Uterus (tissue), 2 donors: Measurements from ENCODE around the gene ATAD2B.

Experiments
- POLR2A ChIP-seq, 2 donors: fragments of 450-650 bp; IDR thresholded peaks; one replicate each; pipeline ENCODE4 v1.6.1; 2016; ENCODE audit warnings: antibody characterized with exemption in 2 of 2, mild to moderate bottlenecking in 1 of 2, moderate library complexity in 1 of 2
- TF ChIP-seq, protein P1 (sequence below), 4 experiments: fragments of 200-600 bp in 2 of 4; fragments of 450-650 bp in 2 of 4; sonication (generic) in 2 of 4; IDR thresholded peaks; one replicate each; pipeline ENCODE4 v1.5.1; 2016 to 2019; ENCODE audit warnings: antibody characterized with exemption in 4 of 4, mild to moderate bottlenecking in 2 of 4, moderate library complexity in 1 of 4

DNA sequence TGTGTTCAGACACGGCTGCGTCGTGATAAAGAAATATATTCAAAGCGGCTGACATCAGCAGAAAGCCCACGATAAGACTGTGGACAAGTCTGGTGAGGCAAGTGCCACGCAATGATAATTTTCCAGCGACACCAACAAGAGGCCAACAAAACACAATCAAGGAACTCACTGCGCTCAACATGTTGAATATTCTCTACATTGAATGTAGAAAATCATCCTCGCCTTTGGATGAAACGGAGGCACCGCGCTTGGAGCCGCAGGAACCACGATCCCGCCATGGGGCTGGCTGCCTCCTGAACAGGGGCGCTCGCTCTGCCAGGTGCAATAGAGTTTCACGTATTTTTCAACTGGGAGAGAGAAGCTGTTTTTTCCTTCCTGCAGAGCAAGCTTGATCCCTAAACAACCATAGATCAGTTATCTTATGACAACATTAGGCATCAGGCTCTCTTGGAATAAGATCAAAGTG is 220.3 kb downstream of the ATAD2B start:
- TF ChIP-seq, protein P1, sequence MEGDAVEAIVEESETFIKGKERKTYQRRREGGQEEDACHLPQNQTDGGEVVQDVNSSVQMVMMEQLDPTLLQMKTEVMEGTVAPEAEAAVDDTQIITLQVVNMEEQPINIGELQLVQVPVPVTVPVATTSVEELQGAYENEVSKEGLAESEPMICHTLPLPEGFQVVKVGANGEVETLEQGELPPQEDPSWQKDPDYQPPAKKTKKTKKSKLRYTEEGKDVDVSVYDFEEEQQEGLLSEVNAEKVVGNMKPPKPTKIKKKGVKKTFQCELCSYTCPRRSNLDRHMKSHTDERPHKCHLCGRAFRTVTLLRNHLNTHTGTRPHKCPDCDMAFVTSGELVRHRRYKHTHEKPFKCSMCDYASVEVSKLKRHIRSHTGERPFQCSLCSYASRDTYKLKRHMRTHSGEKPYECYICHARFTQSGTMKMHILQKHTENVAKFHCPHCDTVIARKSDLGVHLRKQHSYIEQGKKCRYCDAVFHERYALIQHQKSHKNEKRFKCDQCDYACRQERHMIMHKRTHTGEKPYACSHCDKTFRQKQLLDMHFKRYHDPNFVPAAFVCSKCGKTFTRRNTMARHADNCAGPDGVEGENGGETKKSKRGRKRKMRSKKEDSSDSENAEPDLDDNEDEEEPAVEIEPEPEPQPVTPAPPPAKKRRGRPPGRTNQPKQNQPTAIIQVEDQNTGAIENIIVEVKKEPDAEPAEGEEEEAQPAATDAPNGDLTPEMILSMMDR (IDR thresholded peaks at IDR 0.05) = no peak
- TF ChIP-seq POLR2A (IDR thresholded peaks at IDR 0.05) = no peak
